Measurements from ENCODE around the gene HGFAC.
A peak's percentile ranks its signal among the peaks of the same experiment; 100 is the strongest.

HGFAC gene

DNA sequence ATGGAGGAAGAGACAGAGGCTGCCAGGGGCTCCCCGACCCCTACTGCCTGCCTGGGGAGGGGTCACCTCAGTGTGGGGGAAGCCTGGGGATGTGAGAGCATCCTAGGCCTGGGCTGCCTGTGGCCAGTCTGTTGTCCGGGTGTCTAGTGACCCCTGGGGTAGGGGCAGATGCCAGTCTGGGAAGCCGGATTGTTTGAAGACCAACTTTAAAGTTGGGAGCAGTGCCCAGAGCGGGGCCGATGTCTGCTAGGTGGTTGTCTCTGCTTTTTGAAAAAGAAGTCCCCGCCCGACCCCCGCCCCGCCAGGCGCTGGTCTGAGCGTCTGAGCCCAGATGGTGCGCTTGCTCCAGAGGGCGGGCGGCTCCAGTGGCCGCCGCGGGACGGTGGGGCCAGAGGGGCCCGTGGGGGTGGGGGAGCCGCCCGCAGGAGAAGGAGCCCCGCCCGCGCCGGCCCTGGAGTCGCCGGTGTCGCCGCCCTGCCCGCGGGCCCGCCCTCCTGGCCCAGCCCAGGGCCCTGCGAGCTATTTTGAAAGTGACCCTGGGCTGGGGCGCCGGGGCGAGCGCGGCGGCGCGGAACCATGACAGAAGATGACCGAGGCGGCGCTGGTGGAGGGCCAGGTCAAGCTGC, 21.1 kb downstream of the HGFAC start, which contains the start of gene DOK7:
TSS of gene DOK7 (plus strand) at position 517 of the 626 bp plus-strand sequence. CDS start at position 587, 70 bp downstream.
- peak; percentile 45 for DNase-seq

DNA sequence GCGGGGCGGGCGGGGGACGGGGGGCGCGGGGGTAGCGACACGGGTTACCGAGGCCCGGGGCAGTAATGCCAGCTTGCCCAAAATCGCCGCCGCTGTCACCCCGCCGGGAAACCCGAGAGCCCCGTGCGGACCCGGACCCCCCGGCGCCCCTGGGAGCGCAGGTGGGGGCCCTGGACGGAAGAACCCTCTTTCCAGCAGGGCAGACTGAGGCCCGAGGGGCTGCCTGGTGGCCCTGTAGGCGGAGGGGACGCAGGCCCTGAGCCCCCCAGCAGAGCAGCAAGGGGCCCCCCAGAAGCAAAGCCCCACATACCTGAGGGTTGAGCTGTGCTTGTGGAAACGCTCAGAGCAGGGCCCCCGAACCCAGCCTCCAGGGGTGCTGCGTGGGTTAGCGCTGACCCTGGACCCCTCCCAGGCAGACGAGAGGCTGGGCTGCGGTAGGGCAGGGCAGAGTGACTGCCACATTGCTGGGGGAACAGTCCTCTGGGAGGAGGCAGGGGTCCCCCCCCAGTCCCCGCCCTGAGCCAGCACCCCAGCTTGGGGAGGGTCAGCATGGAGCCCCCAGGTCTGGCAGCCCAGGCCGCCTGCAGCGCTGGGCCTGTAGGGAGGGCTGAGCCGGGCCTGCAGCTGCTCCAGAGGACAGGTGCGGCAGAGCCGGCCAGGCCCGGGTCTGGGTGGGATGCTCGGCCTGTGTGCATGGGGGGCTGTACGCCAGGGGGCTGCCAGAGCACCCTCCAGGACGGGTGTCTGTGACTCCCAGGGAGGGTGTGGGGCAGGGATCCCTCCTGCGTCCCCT, 22.0 kb downstream of the HGFAC start:
- DNase-seq = peak; percentile 28

DNA sequence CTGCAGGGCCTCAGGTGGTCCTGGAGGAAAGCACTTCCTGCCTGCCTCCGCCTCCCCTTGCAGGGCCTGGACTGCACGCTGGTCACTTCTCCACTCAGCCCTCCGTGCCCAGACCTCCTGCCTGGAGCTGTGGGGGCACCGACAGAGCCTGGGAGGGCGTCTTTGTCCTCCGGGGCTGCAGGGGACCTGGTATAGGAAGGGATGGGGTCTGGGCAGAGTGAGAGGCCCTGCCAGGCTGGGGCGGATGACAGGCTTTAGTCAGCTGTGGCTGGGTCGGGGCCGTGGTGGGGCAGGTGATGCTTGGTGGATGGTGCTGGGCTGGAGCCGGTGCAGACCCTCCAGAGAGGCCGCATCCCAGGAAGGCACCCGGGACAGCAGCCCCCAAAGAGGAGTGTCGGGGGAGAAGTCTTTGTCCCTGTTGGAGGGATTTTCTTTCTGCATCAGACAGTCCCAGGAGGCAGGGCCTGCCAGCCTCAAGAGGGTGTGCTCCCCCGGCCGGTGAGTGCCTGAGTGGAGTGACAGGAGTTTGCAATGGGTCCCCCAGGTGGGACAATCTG, 22.7 kb downstream of the HGFAC start:
- DNase-seq = peak; percentile 15

GRCh38 chr4:3464911-3465697, 23.3 kb downstream of the HGFAC start:
- DNase-seq = peak; percentile 10

- peak; percentile 28 for DNase-seq
Observed at GRCh38 chr4:3465698-3466671, 24.2 kb downstream of the HGFAC start.

DNA sequence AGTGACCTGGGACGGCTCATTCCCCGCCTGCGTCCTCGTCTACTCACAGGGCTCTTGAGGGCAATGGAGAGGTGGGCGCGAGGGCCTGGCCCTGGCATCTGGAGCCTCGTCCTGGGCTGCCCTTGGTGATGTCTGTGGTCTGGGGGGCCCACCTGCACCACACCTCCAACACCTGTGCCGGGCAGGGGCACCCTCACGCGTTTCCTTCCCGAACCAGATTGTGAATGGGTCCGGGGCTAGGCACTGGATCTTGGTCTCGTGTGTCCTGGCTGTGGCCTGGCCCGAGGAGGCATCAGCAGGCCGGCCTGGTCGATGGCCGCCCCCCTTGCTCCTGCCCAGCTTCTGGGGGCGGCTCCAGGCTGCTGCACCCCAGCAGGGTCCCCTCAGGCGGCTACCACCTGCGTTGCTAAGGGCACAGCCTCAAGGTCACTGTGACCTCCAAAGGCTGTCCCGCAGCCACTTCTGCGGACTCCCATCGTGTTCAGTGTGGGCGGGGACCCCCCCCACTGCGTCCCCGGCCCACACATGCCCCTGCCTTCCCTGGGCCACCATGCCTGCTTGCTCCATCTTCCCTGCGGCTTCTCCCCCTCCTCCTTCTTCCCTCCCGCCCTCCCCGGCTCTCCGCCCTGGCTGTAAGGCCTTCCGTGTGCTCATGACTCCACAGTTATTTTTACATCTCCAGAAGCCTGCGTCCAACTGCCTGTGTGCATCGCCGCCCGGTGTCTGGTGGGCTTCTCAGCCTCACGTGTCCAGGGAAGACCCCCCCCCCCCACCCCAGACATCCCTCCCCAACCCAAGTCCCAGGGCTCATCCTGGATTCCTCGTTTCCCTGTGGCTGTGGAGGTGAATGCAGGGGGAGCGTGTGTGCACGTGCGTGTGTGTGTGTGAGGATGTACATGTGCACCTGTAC, 25.2 kb downstream of the HGFAC start:
- peak; percentile 23 for DNase-seq

GRCh38 chr4:3467601-3468031, 25.8 kb downstream of the HGFAC start:
- no peak for DNase-seq

DNA sequence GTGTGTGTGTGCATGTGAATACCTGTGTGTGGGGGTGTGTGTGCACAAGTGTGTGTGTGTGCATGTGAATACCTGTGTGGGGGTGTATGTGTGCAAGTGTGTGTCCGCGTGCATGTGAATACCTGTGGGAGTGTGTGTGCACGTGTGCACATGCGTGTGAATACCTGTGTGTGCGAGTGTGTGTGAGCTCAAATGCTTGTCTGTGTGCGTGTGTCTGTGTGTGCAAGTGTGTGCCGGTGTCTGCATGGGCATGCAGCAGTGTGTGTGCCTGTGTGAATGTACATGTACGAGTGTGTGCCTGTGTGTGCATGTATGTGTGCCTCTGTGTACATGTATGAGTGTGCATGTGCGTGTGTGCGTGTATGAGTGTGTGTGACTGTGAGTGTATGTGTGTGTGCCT, 26.4 kb downstream of the HGFAC start:
- DNase-seq = no peak

DNA sequence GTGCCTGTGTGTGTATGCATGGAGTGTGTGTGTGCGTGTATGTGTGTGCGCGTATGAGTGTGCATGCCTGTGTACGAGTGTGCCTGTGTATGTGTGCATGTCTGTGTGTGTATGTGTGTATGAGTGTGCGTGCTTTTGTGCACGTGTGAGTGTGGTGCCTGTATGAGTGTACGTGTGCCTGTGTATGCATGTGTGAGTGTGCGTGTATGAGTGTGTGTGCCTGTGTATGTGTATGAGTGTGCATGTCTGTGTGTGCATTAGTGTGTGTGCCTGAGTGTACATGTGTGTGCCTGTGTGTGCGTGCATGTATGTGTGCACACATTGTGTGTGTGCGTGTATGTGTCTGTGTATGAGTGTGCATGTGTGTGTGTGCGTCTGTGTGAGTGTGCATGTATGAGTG, 27.0 kb downstream of the HGFAC start:
- DNase-seq = no peak

GRCh38 chr4:3469386-3470243, 27.8 kb downstream of the HGFAC start:
- DNase-seq = no peak

- DNase-seq = no peak
Observed at GRCh38 chr4:3470244-3471097, 28.7 kb downstream of the HGFAC start.

DNA sequence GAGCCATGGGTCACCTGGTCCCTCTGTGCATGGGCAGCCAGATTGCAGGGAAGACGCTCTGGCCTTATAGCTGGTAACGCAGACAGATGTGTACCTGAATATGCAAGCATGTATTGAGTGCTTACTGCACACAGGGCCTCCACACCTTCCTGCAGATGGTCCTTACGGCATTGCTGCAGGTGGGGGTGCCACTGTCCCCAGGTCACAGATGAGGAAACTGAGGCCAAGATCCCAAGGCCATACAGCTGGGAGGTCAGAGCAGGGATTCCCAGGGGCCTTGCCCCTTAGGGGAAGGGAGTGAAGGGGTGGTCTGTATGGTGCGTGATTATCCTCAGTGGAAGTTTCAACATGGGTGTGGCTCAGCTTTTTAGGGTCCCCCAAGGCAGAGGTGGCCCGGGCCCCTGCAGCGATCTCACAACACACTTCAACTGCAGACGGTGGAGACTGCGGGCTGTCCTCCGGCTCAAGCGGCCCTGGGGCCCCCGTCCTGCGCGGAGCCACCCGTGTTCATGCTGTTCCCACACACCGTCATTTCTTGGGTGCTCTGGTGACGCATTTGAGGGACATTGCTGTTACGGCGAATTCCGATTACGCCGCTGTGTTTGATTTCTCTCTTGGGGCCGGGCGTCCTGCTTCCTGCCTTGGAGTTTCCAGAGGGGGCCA, 29.5 kb downstream of the HGFAC start:
- no peak for DNase-seq

- no peak for DNase-seq
Observed at GRCh38 chr4:3471886-3472285, 30.1 kb downstream of the HGFAC start.

DNA sequence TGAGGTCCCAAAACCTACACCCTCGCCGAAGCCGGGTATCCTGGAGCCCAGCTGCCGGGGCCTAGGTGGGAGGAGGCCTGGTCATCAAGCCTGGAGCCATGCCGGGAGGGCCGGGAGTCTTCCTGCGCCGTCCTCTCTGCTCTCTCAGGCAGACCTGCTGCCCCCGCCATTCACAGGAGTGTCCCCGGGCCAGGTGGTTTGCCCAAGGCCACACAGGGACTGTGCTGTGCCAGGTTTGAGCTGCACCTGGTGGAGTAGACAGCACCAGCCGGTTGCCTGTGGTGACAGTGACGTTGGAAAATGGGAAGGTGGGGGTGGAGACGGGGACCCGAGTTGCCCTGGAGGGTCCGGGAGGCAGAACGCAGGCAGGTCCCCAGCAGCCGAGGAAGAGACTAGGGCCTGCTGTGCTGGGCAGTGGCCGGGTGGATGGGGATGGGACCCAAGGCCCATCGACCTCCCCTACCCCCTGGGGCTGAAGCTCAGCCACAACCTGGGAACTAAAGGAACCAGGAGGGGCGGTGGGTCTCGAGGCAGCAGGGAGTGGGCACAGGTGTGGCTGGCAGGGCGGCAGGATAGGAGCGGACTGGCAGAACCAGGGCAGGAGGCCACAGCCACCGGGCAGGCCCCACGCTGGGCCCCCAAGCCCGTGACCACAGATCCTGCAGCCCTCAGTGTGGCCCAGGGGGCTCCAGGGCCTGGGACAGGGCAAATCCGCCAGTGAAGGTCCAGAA, 30.8 kb downstream of the HGFAC start:
- no peak for DNase-seq

DNA sequence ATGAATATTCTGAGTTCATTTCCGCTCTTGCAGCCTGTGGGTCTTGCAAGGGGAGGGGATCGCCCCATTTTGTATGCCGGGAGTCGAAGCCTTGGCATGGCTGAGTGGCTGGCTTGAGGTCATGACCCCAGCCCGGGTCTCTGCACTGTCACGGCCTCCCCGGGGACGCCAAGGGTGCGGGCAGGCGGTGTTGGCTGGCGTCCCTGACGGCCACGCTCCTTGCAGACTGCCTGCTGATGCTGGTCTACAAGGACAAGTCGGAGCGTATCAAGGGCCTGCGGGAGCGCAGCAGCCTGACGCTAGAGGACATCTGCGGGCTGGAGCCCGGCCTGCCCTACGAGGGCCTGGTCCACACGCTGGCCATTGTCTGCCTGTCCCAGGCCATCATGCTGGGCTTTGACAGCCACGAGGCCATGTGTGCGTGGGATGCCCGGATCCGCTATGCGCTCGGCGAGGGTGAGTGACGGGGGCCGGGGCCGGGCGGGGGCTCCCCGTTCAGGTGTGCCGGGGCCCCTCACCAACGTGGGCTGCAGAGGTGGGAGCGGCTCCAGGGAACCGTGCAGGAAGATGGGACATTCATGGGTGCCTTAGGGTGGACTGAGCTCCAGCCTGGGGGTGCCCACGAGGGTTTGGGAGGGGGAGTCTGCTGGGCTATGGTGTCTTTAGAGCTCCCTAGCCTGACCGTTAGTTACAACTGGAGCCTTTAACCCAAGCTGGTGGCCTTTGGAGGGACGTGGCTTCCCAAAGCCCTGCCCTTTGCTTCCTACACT, 31.6 kb downstream of the HGFAC start:
- DNase-seq = no peak
